H9 (cell line): ENCODE results near the gene ARHGAP45. TPM values are rescaled to one million over a fixed set of nuclear protein-coding genes. Genes with fewer than 3 reads are reported as not detected.
A peak's percentile ranks its signal among the peaks of the same experiment; 100 is the strongest.

Experiments
- DNase-seq: peaks from one replicate; pipeline ENCODE4 v3.0.0-alpha.2; 2017
- H2AFZ ChIP-seq: one replicate; pipeline ENCODE4 v1.6.1; 2013; ENCODE audit warnings: mild to moderate bottlenecking, low read length, control low read depth, moderate library complexity
- H2AK5ac ChIP-seq: 2 replicates; pipeline ENCODE4 v1.6.1; 2013; ENCODE audit warnings: low read length, control low read depth, mixed read lengths; ENCODE audit not compliant: insufficient read length
- H2BK120ac ChIP-seq: one replicate; pipeline ENCODE4 v1.6.1; 2013; ENCODE audit warnings: low read depth, mild to moderate bottlenecking, low read length, control low read depth, inconsistent platforms; ENCODE audit not compliant: poor library complexity, severe bottlenecking
- H2BK12ac ChIP-seq: 2 replicates; pipeline ENCODE4 v1.6.1; 2013; ENCODE audit warnings: low read length, control low read depth, mixed read lengths, low read depth; ENCODE audit not compliant: insufficient read length
- H2BK15ac ChIP-seq: 2 replicates; pipeline ENCODE4 v1.6.1; 2013; ENCODE audit warnings: low read depth, low read length, control low read depth
- H2BK20ac ChIP-seq: one replicate; pipeline ENCODE4 v1.6.1; 2013; ENCODE audit warnings: low read depth, mild to moderate bottlenecking, low read length, control low read depth, inconsistent platforms; ENCODE audit not compliant: poor library complexity, severe bottlenecking
- H2BK5ac ChIP-seq: 2 replicates; pipeline ENCODE4 v1.6.1; 2013; ENCODE audit warnings: low read length, control low read depth, mixed read lengths; ENCODE audit not compliant: insufficient read length
- H3K14ac ChIP-seq: 2 replicates; pipeline ENCODE4 v1.6.1; 2013; ENCODE audit warnings: low read length, control low read depth; ENCODE audit not compliant: insufficient read depth
- H3K18ac ChIP-seq: 2 replicates; pipeline ENCODE4 v1.6.1; 2013; ENCODE audit warnings: low read depth, mild to moderate bottlenecking, mixed read lengths, low read length, control low read depth; ENCODE audit not compliant: insufficient read length
- H3K23ac ChIP-seq: 2 replicates; pipeline ENCODE4 v1.6.1; 2013; ENCODE audit warnings: low read length, control low read depth, mixed read lengths, low read depth; ENCODE audit not compliant: insufficient read length
- H3K23me2 ChIP-seq: 2 replicates; pipeline ENCODE4 v1.6.1; 2013; ENCODE audit warnings: low read depth, mild to moderate bottlenecking, mixed read lengths, low read length, control low read depth; ENCODE audit not compliant: insufficient read length, poor library complexity, severe bottlenecking
- H3K27ac ChIP-seq: 2 replicates; pipeline ENCODE4 v1.5.1; 2013; ENCODE audit warnings: low read length, control low read depth, mixed read lengths, low read depth; ENCODE audit not compliant: insufficient read length
- H3K27me3 ChIP-seq: 2 replicates; pipeline ENCODE4 v1.6.1; 2013; ENCODE audit warnings: low read length, control low read depth, inconsistent platforms; ENCODE audit not compliant: insufficient read depth
- H3K4ac ChIP-seq: 2 replicates; pipeline ENCODE4 v1.6.1; 2013; ENCODE audit warnings: low read depth, mild to moderate bottlenecking, control low read depth, inconsistent platforms, low read length, moderate library complexity
- H3K4me1 ChIP-seq: 2 replicates; pipeline ENCODE4 v1.6.1; 2013; ENCODE audit warnings: low read length, control low read depth, inconsistent platforms; ENCODE audit not compliant: insufficient read depth
- H3K4me2 ChIP-seq: 2 replicates; pipeline ENCODE4 v1.6.1; 2013; ENCODE audit warnings: low read length, control low read depth, mixed read lengths; ENCODE audit not compliant: insufficient read length, insufficient read depth
- H3K56ac ChIP-seq: 2 replicates; pipeline ENCODE4 v1.6.1; 2013; ENCODE audit warnings: low read depth, mild to moderate bottlenecking, mixed read lengths, low read length, control low read depth; ENCODE audit not compliant: insufficient read length
- H3K79me1 ChIP-seq: 2 replicates; pipeline ENCODE4 v1.6.1; 2013; ENCODE audit warnings: low read depth, mild to moderate bottlenecking, moderate library complexity, low read length, control low read depth, inconsistent platforms; ENCODE audit not compliant: insufficient read depth, poor library complexity, severe bottlenecking
- H3K79me2 ChIP-seq: 2 replicates; pipeline ENCODE4 v1.6.1; 2013; ENCODE audit warnings: low read length, control low read depth, inconsistent platforms; ENCODE audit not compliant: insufficient read depth
- H3K9ac ChIP-seq: 2 replicates; pipeline ENCODE4 v1.6.1; 2013; ENCODE audit warnings: low read length, control low read depth, mixed read lengths; ENCODE audit not compliant: insufficient read length; ENCODE audit errors: extremely low read depth
- H3K9me3 ChIP-seq: one replicate; pipeline ENCODE4 v1.6.1; 2013; ENCODE audit warnings: low read depth, low read length, inconsistent platforms; ENCODE audit not compliant: control insufficient read depth
- H3T11ph ChIP-seq: one replicate; pipeline ENCODE4 v1.6.1; 2013; ENCODE audit warnings: mild to moderate bottlenecking, low read length, control low read depth, inconsistent platforms
- H4K20me1 ChIP-seq: one replicate; pipeline ENCODE4 v1.6.1; 2013; ENCODE audit not compliant: control insufficient read depth, insufficient read length, insufficient read depth
- H4K5ac ChIP-seq: 2 replicates; pipeline ENCODE4 v1.6.1; 2013; ENCODE audit warnings: low read depth, mild to moderate bottlenecking, mixed read lengths, low read length, control low read depth; ENCODE audit not compliant: insufficient read length
- H4K8ac ChIP-seq: replicated peaks from 2 replicates; pipeline ENCODE4 v1.6.1; 2013; ENCODE audit warnings: low read length, control low read depth, mixed read lengths, low read depth; ENCODE audit not compliant: insufficient read length
- H4K91ac ChIP-seq: 2 replicates; pipeline ENCODE4 v1.6.1; 2013; ENCODE audit warnings: low read depth, mild to moderate bottlenecking, moderate library complexity, mixed read lengths, low read length, control low read depth; ENCODE audit not compliant: insufficient read length
- H3K27ac Mint-ChIP-seq, 3 experiments: 2 replicates in 2 of 3; 3 replicates in 1 of 3; pipeline ENCODE4 v1.8.0; 2020 to 2021; ENCODE audit warnings: mixed read lengths in 3 of 3, mild to moderate bottlenecking in 1 of 3, moderate library complexity in 1 of 3
- H3K27me3 Mint-ChIP-seq: 2 replicates; pipeline ENCODE4 v1.8.0; 2021; ENCODE audit warnings: low read depth, mild to moderate bottlenecking, moderate library complexity, mixed read lengths
- H3K36me3 Mint-ChIP-seq, 3 experiments: 2 replicates in 2 of 3; 3 replicates in 1 of 3; pipeline ENCODE4 v1.8.0; 2020 to 2021; ENCODE audit warnings: low read depth in 3 of 3, mixed read lengths in 3 of 3; ENCODE audit not compliant: insufficient read depth in 1 of 3
- H3K4me1 Mint-ChIP-seq, 2 experiments: 2 replicates each; pipeline ENCODE4 v1.8.0; 2020; ENCODE audit warnings: mixed read lengths in 2 of 2
- H3K4me3 Mint-ChIP-seq, 2 experiments: 2 replicates in 1 of 2; 3 replicates in 1 of 2; pipeline ENCODE4 v1.8.0; 2020 to 2021; ENCODE audit warnings: mild to moderate bottlenecking in 2 of 2, mixed read lengths in 2 of 2, moderate library complexity in 1 of 2
- H3K9me3 Mint-ChIP-seq, 2 experiments: 2 replicates in 1 of 2; 3 replicates in 1 of 2; pipeline ENCODE4 v1.8.0; 2020; ENCODE audit warnings: mild to moderate bottlenecking in 2 of 2, mixed read lengths in 2 of 2, moderate library complexity in 1 of 2
- WGBS: extraction: QIAGEN DNeasy Blood & Tissue Kit; methylation state at CpG from one replicate; pipeline ENCODE4 v1.1.7; 2013; ENCODE audit warnings: missing lambda C conversion rate, low lambda C conversion rate, mixed read lengths; ENCODE audit not compliant: insufficient read length; ENCODE audit errors: extremely low coverage; 5-methylcytosine and 5-hydroxymethylcytosine counted together
- total RNA-seq: library from RNA; stranded (reverse); gene quantifications from 2 replicates; pipeline ENCODE4 v1.2.1, GENCODE V29; 2021
- TF ChIP-seq, protein P1 (sequence below): fragments of 200-600 bp; sonication (generic); conservative IDR thresholded peaks from 3 replicates; pipeline ENCODE4 v1.8.0; 2021; ENCODE audit warnings: antibody characterized with exemption, mild to moderate bottlenecking

Gene ARHGAP45
- total RNA-seq, 1 experiment from 2014 or later, result 39.8 TPM

- H3K23ac ChIP-seq, result no peak overlapping the region
- no peak overlapping the region for H2AK5ac ChIP-seq
- no peaks in the 10 kb centered on the region; the same call in 1 of the 2 replicates for H3K79me2 ChIP-seq
- peak overlapping the region; percentile 4 for H3K18ac ChIP-seq
- no peaks in the 10 kb centered on the region for H3K23me2 ChIP-seq
- peak overlapping the region; percentile 18; the same call in 1 of the 2 replicates for H3K14ac ChIP-seq
- Mint-ChIP-seq H3K9me3 (no peaks in the 10 kb centered on the region), H3K36me3 (peaks cover 0 to 10% (median 3%) of the 10 kb centered on the region in 3 experiments; a peak in 3 of 7 replicates), H3K27ac (no peak overlapping the region), H3K27me3 (no peaks in the 10 kb centered on the region), H3K4me3 (no peak overlapping the region), H3K4me1 (peaks cover 4 to 11% of the 10 kb centered on the region in 2 experiments)
- H4K91ac ChIP-seq, result no peak overlapping the region
- no peak overlapping the region for H2BK15ac ChIP-seq
- H4K5ac ChIP-seq, result no peak overlapping the region
- no peak overlapping the region for H2BK20ac ChIP-seq
- no peak overlapping the region for H2BK5ac ChIP-seq
- no CpG with 5 or more reads among the region's 48 CpGs for WGBS
- H3K4ac ChIP-seq, result no peak overlapping the region
- no peak overlapping the region for H3K27ac ChIP-seq
- peak overlapping the region; percentile 14 for H3K4me2 ChIP-seq
- H3K9ac ChIP-seq, result no peak overlapping the region
- H3K9me3 ChIP-seq, result no peaks in the 10 kb centered on the region
- H3K4me1 ChIP-seq, result no peaks in the 10 kb centered on the region; the same call in 1 of the 2 replicates
- no peaks in the 10 kb centered on the region for H3K27me3 ChIP-seq
- no peak for DNase-seq
- H2AFZ ChIP-seq, result no peak overlapping the region
- H3T11ph ChIP-seq, result no peak overlapping the region
- no peaks in the 10 kb centered on the region for H4K20me1 ChIP-seq
- H3K56ac ChIP-seq, result no peak overlapping the region
- no peak overlapping the region for H2BK12ac ChIP-seq
- TF ChIP-seq, protein P1, sequence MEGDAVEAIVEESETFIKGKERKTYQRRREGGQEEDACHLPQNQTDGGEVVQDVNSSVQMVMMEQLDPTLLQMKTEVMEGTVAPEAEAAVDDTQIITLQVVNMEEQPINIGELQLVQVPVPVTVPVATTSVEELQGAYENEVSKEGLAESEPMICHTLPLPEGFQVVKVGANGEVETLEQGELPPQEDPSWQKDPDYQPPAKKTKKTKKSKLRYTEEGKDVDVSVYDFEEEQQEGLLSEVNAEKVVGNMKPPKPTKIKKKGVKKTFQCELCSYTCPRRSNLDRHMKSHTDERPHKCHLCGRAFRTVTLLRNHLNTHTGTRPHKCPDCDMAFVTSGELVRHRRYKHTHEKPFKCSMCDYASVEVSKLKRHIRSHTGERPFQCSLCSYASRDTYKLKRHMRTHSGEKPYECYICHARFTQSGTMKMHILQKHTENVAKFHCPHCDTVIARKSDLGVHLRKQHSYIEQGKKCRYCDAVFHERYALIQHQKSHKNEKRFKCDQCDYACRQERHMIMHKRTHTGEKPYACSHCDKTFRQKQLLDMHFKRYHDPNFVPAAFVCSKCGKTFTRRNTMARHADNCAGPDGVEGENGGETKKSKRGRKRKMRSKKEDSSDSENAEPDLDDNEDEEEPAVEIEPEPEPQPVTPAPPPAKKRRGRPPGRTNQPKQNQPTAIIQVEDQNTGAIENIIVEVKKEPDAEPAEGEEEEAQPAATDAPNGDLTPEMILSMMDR, result no peak
- H2BK120ac ChIP-seq, result no peak overlapping the region
- H3K79me1 ChIP-seq, result no peaks in the 10 kb centered on the region
- H4K8ac ChIP-seq, result no peak overlapping the region
Measured at GRCh38 chr19:1132552-1133383, 65.8 kb downstream of the ARHGAP45 start.
